NCI-H2029 treated with DMSO at 0.1 percent for 48 hours (cell line): ENCODE results near the gene ELF1.
"Not testable (repeated sequence)": the region's sequence is repeated elsewhere in the genome, so short reads cannot be mapped to it uniquely, and the experiment has no call there.

Experiments
- DNase-seq: peaks from one replicate; lab custom pipeline; 2025; lab: John Stamatoyannopoulos, UW

Gene ELF1

DNA sequence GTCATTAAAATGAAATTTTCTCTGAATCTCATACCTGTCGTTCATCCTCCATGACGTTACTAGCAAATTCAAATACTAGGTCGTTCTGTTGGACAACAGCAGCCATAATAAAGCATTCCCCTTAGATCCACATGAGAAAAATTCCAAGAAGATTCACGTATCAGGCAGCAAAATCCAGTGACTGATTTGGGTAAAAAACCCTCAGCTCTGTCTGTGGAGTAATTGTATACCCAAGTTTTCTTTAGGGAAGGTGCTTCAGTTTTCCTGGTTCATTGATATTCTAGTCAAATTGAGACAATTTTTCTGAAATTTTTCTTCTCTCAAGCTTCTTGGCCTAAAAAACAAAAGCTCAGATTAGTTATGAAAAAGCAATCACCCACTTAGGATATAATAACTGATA, 37.2 kb downstream of the ELF1 start:
- no peak for DNase-seq

DNA sequence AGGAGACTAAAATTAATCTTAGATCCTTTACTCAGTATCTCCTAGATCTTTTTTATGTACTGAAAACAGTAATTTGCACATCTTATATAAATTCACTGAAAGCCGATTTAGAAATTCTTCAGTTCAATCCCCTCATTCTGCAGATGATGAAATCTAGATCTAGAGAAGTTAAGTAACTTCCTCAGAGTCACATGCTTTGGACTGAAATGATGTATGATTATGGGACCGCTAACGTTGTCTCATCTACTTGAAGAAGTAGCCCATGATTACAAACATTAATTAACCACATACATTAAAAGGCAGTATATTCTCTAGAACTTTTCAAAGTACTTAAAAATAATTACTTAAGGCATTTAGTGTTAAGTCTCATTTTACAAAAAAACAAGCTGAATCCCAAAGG, 37.8 kb downstream of the ELF1 start:
- no peak for DNase-seq

DNA sequence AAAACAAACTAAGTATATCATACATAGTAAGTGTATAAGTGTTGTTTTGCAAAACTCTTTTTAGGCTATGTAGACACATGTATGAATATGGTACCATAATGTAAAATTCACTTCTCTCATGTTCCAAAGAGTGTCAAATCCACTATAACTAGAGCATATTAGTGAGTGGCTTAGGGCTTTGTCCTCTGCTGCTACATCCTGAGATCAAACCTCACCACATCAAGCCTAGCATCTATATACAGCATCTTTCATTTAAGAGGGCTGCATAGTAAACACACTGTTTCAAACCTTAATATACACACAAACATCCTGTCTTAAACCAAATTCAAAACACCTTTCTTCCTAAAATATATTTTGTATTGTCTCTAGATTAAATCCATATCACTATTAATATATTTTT, 38.7 kb downstream of the ELF1 start:
- DNase-seq, result no peak

DNA sequence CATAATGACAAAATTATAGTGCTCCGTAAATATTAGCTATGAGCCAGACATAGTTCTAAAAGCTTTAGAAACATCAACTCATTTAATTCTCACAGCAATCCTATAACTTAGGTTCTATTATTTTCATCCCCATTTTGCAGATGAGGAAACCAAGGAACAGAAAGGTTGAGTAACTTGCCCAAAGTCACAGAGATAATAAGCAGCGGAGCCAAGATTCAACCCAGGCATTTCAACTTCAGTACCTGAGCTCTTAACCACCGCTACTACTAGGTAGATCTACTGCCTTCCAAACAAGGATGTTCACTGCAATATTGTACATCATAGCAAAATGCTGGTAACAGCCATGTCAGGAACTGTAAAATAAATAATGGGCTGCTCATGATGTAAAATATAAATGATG, 39.9 kb downstream of the ELF1 start:
- no peak for DNase-seq

DNA sequence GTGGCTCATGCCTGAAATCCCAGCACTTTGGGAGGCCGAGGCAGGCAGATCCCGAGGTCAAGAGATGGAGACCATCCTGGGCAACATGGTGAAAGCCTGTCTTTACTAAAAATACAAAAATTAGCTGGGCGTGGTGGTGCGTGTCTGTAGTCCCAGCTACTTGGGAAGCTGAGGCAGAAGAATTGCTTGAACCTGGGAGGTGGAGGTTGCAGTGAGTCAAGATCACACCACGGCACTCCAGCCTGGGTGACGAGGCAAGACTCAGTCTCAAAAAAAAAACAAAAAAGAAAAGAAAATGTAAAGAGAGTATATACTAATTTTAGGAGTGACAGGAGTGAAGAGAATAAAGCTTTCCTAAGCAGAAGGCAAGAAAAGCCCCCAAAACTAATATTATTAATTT, 41.0 kb downstream of the ELF1 start:
- not testable (repeated sequence) for DNase-seq

DNA sequence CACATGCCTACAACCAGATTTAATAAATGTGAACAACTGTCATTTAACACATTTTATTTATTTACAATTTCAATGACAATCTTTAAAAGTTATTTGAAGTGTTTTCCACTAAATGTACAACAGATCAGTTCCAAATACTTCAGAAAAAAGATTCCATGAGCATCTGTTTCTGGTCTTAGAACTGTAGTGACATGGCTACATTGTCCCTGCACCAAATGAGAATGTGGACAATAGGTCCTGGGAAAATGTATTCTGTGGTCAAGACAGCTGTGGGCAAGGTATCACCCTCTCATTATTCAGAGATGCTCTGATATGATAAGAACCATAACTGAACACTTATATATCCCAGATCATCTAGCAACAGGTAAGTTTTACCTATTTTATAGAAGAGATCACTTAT, 43.7 kb downstream of the ELF1 start:
- DNase-seq, result no peak

DNA sequence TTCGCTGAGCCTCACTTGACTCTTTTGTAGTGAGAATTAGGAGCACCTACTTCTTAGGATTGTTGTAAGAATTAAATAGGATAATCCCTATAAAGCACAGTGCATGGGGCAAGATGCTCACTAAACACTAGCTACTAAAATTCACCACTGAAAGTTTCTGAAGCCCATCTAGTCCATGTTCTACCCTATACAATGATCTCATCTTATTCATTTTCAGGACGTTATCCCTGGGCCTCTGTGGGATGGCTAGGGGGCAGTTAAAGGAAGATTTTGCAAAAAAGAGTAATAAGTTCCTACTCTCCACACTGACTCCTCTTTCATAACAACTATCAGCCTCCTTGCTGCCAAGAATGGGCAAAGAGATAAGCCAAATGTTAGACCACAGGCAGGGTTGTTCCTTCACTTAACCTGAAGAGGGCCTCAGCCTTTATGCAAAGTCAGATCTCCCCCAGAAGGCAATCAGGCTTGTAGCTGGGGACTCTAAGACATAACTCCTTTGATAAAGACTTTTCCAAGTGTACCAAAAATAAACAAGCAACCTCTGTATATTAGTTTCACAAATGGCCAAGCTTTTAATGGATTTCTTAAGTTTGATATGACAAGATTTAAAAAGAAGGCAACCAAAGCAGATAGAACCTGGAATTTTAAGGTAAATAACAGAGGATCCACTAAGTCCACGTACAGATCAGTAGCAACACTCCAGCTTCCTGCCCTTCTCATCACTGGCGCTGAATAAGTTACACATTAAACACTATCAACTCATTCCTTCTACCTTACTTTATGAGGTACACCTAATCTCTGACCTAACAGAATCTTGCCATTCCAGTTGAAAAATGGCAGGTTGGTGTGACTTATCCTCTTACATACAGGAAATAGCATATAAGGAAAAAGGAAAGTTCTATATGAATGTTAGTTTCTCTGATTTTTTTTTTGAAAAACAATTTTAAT, 44.4 kb downstream of the ELF1 start:
- no peak for DNase-seq

DNA sequence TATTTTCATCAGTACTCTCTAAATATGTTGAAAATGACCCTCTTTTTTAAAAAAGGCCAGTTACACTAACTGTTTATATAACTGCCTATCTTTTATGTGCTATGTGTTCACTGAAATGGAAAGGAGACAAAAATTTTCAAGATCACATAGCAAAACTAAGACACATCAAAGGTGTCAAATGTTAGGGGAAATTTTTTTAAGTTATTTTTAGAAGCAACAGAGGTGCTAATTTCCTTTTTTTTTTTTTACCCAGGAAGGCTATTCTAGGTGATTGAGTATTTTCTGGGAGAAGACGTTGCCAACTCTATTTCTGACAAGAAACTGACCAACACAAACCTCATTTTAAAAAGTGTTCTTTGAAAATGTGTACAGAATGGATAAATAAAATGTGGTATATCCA, 45.7 kb downstream of the ELF1 start:
- no peak for DNase-seq

DNA sequence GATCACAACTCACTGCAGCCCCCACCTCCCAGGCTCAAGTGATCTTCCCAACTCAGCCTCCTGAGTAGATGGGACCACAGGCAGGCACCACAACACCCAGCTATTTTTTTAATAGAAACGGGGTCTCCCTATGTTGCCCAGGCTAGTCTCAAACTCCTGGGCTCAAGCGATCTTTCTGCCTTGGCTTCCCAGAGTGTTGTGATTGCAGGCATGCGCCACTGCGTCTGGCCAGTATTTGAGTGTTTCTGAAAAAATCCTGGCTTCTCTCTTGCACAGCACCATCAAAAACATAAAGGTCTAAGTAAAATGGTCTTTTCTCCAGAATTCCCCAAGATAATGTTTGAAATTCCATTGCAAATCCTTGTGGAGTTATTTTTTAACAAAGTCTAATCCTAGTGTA, 47.8 kb downstream of the ELF1 start:
- no peak for DNase-seq

DNA sequence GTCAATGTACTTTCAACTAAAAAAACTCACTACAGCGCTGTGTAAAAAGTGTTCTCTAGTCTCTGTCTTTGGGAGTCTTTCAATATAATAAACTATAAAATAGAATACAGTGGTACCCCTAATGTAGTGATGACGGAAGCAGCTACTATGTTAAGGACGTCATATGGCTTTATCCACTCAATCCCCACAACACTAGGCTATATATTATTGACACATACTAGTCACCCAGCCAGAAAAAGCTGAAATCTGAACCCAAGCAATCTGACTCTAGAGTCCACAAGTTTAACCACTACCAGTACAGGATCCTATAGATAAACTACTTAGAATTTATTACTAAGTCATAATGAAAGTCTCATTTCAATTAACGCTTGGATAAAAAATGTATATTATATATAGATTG, 48.3 kb downstream of the ELF1 start:
- DNase-seq, result no peak

DNA sequence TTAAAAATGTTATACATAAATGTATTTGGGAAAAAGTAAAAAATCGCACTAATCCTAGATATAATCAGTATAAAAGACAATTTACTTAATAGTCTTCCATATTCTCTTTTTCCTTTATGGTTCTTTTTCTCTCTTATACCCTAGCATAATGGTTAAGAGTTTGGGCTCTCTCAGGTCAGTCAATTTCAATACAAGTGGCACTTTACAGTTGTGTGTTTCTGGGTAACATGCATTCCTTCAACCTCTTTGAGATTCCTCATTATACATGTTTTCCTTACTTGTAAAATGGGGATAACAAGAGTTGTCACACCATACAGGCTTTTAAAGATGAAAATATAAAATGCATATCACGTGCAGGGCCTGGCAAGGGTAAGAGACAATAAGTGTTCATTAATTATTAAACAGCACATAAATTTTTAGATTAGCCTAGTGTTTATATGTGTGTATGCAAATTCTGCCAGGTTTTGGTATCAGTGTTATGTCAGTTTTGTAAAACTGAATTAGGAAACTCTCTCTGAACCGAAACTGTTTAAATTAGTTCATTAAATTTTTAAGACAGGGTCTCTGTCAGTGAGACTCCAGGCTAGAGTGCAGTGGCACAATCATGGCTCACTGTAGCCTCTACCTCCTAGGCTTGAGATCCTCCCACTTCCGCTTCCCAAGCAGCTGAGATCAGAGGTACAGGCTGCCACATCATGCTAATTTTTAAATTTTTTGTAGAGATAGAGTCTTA, 49.8 kb downstream of the ELF1 start:
- DNase-seq, result no peak

DNA sequence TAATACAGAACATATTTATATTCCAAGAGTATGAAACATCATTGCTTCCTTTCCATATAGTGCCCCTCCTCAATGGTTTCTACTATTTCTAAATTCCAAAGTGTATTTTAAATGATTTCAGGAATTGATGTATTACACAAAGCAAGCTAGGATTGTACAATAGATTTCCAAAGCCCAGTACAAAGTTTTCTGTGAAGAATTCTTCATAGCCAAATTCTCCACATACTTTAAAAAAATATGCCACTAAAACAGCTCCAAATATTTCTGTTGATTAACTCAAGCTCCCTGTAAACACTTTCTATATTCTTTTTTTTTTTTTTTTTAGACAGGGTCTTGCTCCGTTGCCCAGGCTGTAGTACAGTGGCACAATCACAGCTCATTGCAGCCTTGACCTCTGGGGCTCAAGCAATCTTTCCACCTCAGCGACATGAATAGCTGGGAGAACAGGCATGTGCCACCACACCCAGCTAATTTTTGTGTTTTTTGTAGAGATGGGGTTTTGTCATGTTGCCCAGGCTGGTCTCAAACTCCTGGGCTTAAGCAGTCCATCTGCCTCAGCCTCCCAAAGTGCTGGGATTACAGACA, 50.6 kb downstream of the ELF1 start:
- no peak for DNase-seq

DNA sequence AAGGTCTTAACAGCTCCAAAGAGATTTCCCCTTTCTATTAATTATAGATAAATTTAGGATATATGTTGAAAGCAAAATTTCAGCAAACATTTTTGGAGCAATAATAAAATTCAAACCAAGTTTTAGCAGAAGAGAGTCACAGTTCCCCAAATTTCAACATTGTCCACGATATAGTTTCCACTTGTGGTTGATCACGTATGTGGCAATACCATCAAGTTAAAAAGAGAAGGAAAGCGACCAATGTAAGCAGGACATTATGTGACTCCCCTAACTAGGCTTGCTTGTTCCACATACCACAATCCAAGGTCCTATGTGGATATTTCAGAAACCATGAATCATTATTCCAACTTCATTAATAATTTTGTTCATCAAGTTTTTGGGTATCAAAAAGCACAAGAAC, 52.8 kb downstream of the ELF1 start:
- DNase-seq, result no peak

DNA sequence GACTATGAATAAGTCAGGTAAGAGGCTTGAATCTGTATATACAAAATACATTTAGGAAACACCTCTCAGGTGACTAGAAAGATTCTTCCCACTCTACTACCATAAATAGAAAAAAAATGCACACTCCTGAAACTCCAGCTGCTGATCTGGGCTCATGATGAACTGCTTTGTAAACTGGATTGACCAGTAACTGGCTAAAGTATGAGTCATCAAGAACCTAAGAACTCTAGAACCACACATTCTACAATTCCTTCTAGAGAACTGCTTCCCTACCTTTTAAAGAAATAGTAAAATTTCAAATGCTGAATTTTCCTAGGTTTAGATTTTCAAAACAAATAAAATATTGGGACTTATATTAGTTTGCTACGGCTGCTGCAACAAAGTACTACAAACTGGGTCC, 55.2 kb downstream of the ELF1 start:
- DNase-seq, result no peak

DNA sequence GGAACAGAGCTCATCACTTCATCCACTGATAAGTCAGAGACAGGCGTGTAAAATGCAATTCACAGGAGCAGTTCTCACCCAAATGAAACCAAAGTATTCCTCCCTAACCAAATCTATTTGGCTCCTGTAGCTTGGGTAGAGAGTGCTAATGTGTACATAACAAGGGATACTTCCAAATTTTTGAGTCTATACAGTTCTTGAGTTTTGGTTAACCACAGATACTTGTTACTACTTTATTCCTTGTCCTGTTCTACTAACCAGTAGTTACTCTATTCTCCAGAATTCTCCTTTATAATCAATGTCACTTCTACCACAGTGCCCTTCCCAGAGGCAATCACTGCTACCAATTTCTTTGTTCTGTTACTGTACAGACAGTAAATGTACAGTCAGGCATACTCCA, 57.3 kb downstream of the ELF1 start:
- no peak for DNase-seq

DNA sequence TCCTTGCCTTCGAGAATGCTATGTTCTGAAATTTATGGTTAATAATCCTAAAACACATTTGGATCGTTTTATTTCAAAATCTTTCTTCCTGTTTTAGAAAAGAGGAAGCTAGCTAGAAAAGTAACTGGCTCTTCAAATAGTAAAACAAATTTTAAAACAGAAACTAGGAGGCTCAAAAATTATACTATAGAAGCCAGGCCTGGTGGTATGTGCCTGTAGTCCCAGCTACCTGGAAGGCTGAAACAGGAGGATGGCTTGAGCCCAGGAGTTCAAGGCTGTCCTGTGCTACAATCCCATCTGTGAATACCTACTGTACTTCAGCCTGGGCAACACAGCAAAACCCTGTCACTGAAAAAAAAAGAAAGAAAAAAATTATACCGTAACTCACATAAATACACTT, 57.9 kb downstream of the ELF1 start:
- no peak for DNase-seq

DNA sequence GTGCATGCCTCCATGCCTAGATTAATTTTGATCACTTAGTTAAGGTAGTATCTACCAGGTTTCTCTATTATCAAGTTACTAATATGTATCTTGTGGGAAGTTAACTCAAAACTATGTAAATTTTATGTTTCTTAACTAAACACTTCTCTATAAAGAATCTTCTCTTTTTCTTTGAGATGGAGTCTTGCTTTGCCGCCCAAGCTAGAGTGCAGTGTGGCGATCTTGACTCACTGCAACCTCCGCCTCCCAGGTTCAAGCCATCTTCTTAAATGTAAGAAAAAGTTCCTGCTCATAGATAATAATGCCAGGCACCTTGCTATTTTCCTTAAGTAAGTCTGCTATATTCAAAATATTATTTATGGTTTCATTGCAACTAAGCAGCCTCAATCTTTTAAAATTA, 58.4 kb downstream of the ELF1 start:
- no peak for DNase-seq

DNA sequence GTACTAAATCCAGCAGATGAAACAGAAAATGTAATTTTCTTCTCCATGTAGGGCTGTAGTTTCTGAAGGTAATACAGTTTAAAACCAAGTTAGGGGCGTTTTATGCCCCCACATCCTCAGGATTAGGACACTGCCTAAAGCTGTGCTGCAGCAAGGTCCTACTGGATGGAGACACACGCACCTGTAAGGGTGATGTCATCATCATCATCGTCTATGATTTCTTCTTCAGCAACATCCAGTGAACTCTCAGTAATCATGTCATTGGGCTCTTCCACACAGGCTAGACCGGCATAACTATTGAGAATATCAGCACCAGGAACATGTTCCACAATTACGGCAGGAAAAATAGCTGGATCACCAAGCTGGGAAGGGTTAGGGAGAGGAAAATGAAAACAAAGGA, 60.5 kb downstream of the ELF1 start:
- DNase-seq, result no peak

DNA sequence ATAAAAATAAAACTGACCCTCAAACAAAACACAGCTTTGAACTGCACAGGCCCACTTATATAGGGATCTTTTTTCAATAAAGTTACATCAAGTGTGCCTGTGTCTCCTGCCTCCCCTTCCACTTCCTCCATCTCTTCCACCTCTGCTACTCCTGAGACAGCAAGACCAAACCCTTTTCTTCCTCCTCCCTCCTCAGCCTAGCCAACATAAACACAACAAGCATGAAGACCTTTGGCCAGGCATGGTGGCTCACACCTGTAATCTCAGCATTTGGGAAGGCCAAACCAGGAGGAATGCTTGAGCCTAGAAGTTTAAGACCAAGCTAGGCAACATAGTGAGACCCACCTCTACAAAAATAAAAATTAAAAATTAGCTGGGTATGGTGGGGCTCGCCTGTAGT, 72.6 kb downstream of the ELF1 start:
- DNase-seq, result no peak

DNA sequence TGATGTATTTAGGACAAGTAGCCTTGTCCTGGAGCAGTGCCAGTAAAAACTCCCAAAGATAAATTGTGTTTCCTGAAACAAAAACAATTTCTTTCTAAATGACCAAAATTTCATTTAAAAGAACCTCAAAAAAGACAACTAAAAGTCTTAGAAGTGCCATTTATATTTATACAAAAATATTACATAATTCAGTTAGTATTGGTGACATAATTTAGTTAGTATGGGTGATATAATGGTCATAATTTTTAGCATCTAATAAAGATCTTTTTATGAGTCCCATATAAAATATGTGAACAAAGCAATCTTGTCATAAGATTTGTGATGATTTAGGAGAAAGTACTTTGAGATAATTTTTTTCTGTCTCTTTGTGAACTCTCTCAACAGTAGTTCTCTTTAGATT, 76.0 kb downstream of the ELF1 start:
- no peak for DNase-seq

DNA sequence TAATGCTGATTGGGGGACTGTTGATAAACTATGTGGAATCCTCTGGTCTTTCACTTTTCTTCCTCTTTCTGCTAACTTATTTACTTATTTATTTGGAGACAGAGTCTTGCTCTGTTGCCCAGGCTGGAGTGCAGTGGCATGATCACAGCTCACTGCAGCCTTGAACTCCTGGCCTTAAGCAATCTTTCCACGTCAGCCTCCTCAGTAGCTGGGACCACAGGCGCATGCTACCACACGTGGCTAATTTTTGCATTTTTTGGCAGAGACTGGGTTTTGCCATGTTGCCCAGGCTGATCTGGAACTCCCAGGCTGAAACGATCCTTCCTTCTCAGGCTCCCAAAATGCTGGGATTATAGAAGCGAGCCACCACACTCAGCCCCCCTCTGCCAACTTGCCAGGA, 77.5 kb downstream of the ELF1 start:
- DNase-seq, result no peak

DNA sequence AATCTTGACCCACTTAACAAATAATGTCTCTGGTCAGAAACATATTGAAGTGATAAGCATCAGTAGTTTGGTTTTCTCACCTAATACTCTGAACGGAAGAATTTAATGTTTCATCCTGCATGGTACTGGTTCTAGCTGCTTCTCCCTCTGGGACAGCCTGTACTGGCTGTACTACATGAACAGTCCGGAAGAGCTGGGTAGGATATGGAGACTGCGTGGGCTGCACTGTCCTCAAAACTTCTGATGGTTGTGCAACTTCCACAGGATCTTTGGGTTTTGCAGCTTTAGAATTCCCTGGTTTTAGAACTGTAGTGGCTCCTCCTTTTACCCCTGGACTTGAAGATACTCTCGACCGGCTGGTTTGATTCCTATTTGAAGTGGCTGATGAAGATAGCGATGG, 78.3 kb downstream of the ELF1 start:
- no peak for DNase-seq

DNA sequence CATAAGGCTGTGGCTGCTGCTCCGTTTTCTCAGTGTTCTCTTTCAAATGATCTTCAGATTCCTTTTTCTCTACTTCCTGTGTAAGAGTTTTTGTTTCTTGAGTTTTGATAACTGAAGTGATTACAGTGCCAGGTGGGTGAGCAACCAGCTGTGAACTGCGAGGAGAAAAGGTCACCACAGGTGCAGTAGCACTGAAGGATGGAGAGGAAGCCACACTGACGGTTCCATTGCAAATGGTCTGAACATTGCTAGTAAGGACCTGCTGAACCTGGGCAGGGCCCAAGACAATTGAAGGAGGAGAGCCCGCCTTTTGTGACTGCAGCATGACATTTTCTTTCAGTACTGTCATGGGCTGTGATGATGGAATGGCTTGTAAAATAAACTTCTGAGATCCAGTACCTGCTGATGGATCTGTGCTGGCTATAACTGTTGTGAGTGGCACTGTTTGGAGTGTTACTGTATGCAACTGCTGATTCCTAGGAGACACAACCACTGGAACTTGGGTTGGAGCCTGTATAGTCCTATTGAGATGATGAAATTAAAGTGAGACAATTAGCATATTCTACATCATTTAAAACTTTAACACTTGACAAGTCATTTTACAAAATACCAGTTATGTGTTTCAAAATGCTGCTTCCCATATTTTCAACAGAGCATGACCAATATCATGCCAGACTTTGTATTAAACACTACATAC, 85.5 kb downstream of the ELF1 start:
- DNase-seq, result no peak
